Measurements from ENCODE around the gene MYO15A.

MYO15A gene

DNA sequence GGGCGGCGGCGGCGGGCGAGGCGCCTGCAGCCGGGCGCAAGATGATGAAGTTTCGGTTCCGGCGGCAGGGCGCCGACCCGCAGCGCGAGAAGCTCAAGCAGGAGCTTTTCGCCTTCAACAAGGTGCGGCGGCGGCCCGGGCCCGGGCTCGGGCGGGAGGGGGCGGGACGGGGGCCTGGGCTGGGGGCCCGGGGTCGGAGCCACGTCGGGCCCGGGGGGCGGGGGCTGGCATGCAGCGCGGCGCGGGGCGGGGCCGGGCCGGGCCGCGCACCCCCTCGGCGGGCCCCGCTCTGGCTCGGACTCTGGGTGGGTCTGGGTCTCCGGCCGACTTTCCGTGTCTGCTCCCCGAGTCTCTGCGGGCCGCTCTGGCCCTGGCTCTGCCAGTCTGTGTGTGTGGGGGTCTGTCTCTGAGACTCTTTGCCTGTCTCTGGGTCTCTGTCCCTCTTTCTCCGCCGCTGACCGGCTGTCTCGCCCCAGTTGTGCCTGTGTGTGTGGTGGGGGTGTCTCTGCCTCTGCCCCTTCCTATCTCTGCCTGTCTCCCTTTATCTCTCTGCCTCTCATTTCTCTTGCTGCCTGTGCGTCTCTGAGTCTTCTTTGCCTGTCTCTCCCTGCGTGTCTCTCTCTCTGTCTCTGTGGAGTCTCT lies 117.2 kb downstream of the MYO15A start:
- DNase-seq = no peak

GRCh38 chr17:18226284-18226945 lies 117.9 kb downstream of the MYO15A start:
- no peak for DNase-seq

- DNase-seq = no peak
Measured at GRCh38 chr17:18227635-18228034, 119.1 kb downstream of the MYO15A start.

GRCh38 chr17:18228176-18228682 lies 119.7 kb downstream of the MYO15A start:
- DNase-seq = no peak

- no peak for DNase-seq
Measured at GRCh38 chr17:18229254-18229653, 120.7 kb downstream of the MYO15A start.
